HCT116 (cell line): ENCODE measurements around the gene CCDC201. TPM values are rescaled to one million over a fixed set of nuclear protein-coding genes. Genes with fewer than 3 reads are reported as not detected.

Source experiments
- ATAC-seq: fragments of 200-7000 bp; cut with Tn5 transposase; 2 replicates; pipeline ENCODE4 v1.9.1; 2020; ENCODE audit warnings: mild to moderate bottlenecking, moderate library complexity
- BruUV-seq: library from RNA; stranded (reverse); fragments of 400-500 nt; replicated peaks from 2 replicates; lab custom pipeline; 2021; lab: Mats Ljungman, UMichigan
- CTCF ChIA-PET: fragments of 300-600 bp; sonication (Branson Sonifier 250); formaldehyde crosslinking; loops from one replicate; lab custom pipeline; 2021; ENCODE audit warnings: antibody characterized with exemption; lab: Charles Lee
- POLR2A ChIA-PET: fragments of 300-600, 350-600 bp; sonication (Branson Sonifier 250); formaldehyde crosslinking; loops from one replicate; lab custom pipeline; 2021; ENCODE audit warnings: antibody characterized with exemption; lab: Charles Lee
- RAD21 ChIA-PET, 2 experiments: fragments of 300-600 bp; sonication (Branson Sonifier 250); formaldehyde crosslinking; loops; one replicate each; lab custom pipeline; 2023; ENCODE audit warnings: low total read pairs in 2 of 2; ENCODE audit not compliant: uncharacterized antibody in 2 of 2, unreplicated experiment in 2 of 2, low non-redundant PET in 1 of 2; lab: Charles Lee
- DNase-seq: peaks from one replicate; pipeline ENCODE4 v3.0.0-alpha.2; 2010; ENCODE audit warnings: low read depth, low spot score
- H2AFZ ChIP-seq: fragments of 200-600 bp; shearing (Covaris generic), sonication (generic); 2 replicates; pipeline ENCODE4 v1.6.1; 2017; ENCODE audit warnings: low read depth, mixed run types, mixed read lengths, antibody characterized with exemption, low read length; ENCODE audit not compliant: poor library complexity, severe bottlenecking
- H3K27ac ChIP-seq: 2 replicates; pipeline ENCODE4 v1.5.1; 2012; ENCODE audit warnings: low read depth, low read length
- H3K27me3 ChIP-seq: fragments of 200-600 bp; sonication (generic); 2 replicates; pipeline ENCODE4 v1.6.1; 2016; ENCODE audit warnings: mixed run types, low read length, mixed read lengths; ENCODE audit not compliant: insufficient read depth
- H3K36me3 ChIP-seq, 2 experiments: fragments of 200-500 bp in 1 of 2; fragments of 200-600 bp in 1 of 2; sonication (Bioruptor generic) in 1 of 2; sonication (generic) in 1 of 2; 2 replicates each; pipeline versions ENCODE4 v1.5.1 to v1.6.1; 2014 to 2016; ENCODE audit warnings: low read length in 2 of 2, inconsistent platforms in 1 of 2, mixed read lengths in 1 of 2, mixed run types in 1 of 2; ENCODE audit not compliant: insufficient read depth in 2 of 2, control insufficient read depth in 1 of 2
- H3K4me1 ChIP-seq, 2 experiments: fragments of 200-600 bp in 1 of 2; sonication (generic) in 1 of 2; 2 replicates each; pipeline versions ENCODE4 v1.5.1 to v1.6.1; 2012 to 2017; ENCODE audit warnings: low read length in 2 of 2, inconsistent platforms in 1 of 2, mild to moderate bottlenecking in 1 of 2, mixed read lengths in 1 of 2, mixed run types in 1 of 2, moderate library complexity in 1 of 2; ENCODE audit not compliant: insufficient read depth in 2 of 2, control insufficient read depth in 1 of 2
- H3K4me2 ChIP-seq: fragments of 200-600 bp; sonication (generic); 2 replicates; pipeline ENCODE4 v1.6.1; 2017; ENCODE audit warnings: mixed run types, low read length, mixed read lengths
- H3K4me3 ChIP-seq, 2 experiments: fragments of 200-600 bp in 1 of 2; sonication (generic) in 1 of 2; replicated peaks in 1 of 2; 2 replicates each; pipeline ENCODE4 v1.5.1; 2011 to 2016; ENCODE audit warnings: low read length in 2 of 2, control low read depth in 1 of 2, low read depth in 1 of 2, mild to moderate bottlenecking in 1 of 2, mixed read lengths in 1 of 2, mixed run types in 1 of 2
- H3K79me2 ChIP-seq: fragments of 200-600 bp; sonication (generic); 2 replicates; pipeline ENCODE4 v1.6.1; 2017; ENCODE audit warnings: mild to moderate bottlenecking, mixed run types, low read length, moderate library complexity, mixed read lengths; ENCODE audit not compliant: insufficient read depth
- H3K9ac ChIP-seq: fragments of 200-600 bp; sonication (generic); 2 replicates; pipeline ENCODE4 v1.6.1; 2016; ENCODE audit warnings: low read length, mixed read lengths
- H3K9me2 ChIP-seq: fragments of 200-600 bp; sonication (generic), shearing (Covaris generic); 2 replicates; pipeline ENCODE4 v1.6.1; 2017; ENCODE audit warnings: mixed run types, mild to moderate bottlenecking, moderate library complexity; ENCODE audit not compliant: insufficient read depth
- H3K9me3 ChIP-seq, 2 experiments: fragments of 200-500 bp in 1 of 2; fragments of 200-600 bp in 1 of 2; sonication (Bioruptor generic) in 1 of 2; sonication (generic) in 1 of 2; 2 replicates each; pipeline ENCODE4 v1.6.1; 2014 to 2017; ENCODE audit warnings: low read length in 2 of 2, mixed read lengths in 2 of 2, inconsistent platforms in 1 of 2, low read depth in 1 of 2, mild to moderate bottlenecking in 1 of 2, mixed run types in 1 of 2, moderate library complexity in 1 of 2; ENCODE audit not compliant: control insufficient read depth in 1 of 2, insufficient read depth in 1 of 2
- H4K20me1 ChIP-seq: fragments of 200-600 bp; sonication (generic), shearing (Covaris generic); 2 replicates; pipeline ENCODE4 v1.6.1; 2017; ENCODE audit warnings: mixed run types, mild to moderate bottlenecking, moderate library complexity; ENCODE audit not compliant: insufficient read depth
- EGR1 ChIP-seq: IDR thresholded peaks from 2 replicates; pipeline ENCODE4 v1.6.1; 2012; ENCODE audit warnings: low read depth
- JUND ChIP-seq: IDR thresholded peaks from 2 replicates; pipeline ENCODE4 v1.6.1; 2012
- POLR2A ChIP-seq: IDR thresholded peaks from 2 replicates; pipeline ENCODE4 v1.7.0; 2011; ENCODE audit warnings: borderline replicate concordance; ENCODE audit not compliant: insufficient read depth, insufficient read length; ENCODE audit errors: extremely low read depth
- SIN3A ChIP-seq: IDR thresholded peaks from 2 replicates; pipeline ENCODE4 v1.6.1; 2012; ENCODE audit warnings: low read depth
- SRF ChIP-seq: IDR thresholded peaks from 2 replicates; pipeline ENCODE4 v1.6.1; 2012; ENCODE audit warnings: low read depth
- ZNF274 ChIP-seq: fragments of 200-500 bp; sonication (Bioruptor generic); IDR thresholded peaks from 2 replicates; pipeline ENCODE4 v1.6.1; 2014; ENCODE audit warnings: mild to moderate bottlenecking, low read depth, low read length, inconsistent platforms
- intact Hi-C: fragments of 100-400 bp; cut with micrococcal nuclease; formaldehyde crosslinking; loops from 2 replicates; pipeline ENCODE4 v1.10.0; 2022
- total RNA-seq: library from RNA; stranded (reverse); gene quantifications from one replicate; pipeline ENCODE4 v1.2.1, GENCODE V29; 2021; ENCODE audit not compliant: unreplicated experiment
- TF ChIP-seq, protein P1 (sequence below), 3 experiments: fragments of 200-600 bp in 1 of 3; sonication (generic) in 1 of 3; IDR thresholded peaks in 2 of 3; conservative IDR thresholded peaks in 1 of 3; 2 replicates each; pipeline ENCODE4 v1.5.1; 2012 to 2017; ENCODE audit warnings: low read depth in 2 of 3, low read length in 2 of 3, antibody characterized with exemption in 1 of 3, borderline replicate concordance in 1 of 3, control low read depth in 1 of 3, mild to moderate bottlenecking in 1 of 3, mixed read lengths in 1 of 3, mixed run types in 1 of 3, moderate library complexity in 1 of 3; ENCODE audit not compliant: insufficient read depth in 1 of 3
- TF ChIP-seq, protein P2 (sequence below): IDR thresholded peaks from 2 replicates; pipeline ENCODE4 v1.6.1; 2012
- TF ChIP-seq, protein P3 (sequence below): IDR thresholded peaks from 2 replicates; pipeline ENCODE4 v1.6.1; 2011; ENCODE audit warnings: mild to moderate bottlenecking, low read length, moderate library complexity; ENCODE audit not compliant: insufficient replicate concordance; ENCODE audit errors: extremely low read depth

Gene CCDC201
- total RNA-seq, 1 experiment from 2014 or later = not detected

DNA sequence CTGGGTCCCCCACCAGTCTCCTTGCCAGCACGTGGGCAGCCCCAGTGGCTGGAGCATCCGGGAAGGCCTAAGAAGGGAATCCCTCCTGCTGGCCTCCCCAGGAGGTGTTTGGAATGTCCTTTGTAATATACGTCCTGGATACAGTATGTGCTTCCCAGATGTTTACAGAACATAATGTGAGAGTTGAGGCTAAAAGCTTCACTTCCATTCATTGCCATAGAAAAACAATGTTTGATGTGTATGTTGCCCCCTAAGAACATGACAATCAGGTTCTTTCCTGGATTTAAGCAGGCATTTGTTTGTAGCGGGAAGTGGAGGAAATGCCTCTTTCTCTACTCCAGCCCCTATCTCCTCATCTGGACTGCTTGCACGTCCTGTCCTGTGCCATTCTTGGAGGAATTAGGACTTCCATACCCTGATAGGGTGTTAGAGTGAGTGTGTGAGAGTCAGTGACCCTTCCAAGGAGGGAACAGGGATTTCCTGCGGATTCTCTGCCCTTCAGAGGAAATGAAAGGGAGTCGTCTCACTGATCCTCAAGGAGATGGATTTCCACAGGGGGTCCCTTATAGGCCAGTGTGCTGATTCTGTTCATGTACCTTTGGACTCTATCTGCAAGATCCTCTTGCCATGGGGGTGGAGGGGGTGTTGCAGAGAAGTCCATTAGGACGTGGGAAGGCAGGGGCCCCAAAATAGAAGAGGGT, 16.6 kb upstream of the CCDC201 start (continued):
- TF ChIP-seq, protein P1, sequence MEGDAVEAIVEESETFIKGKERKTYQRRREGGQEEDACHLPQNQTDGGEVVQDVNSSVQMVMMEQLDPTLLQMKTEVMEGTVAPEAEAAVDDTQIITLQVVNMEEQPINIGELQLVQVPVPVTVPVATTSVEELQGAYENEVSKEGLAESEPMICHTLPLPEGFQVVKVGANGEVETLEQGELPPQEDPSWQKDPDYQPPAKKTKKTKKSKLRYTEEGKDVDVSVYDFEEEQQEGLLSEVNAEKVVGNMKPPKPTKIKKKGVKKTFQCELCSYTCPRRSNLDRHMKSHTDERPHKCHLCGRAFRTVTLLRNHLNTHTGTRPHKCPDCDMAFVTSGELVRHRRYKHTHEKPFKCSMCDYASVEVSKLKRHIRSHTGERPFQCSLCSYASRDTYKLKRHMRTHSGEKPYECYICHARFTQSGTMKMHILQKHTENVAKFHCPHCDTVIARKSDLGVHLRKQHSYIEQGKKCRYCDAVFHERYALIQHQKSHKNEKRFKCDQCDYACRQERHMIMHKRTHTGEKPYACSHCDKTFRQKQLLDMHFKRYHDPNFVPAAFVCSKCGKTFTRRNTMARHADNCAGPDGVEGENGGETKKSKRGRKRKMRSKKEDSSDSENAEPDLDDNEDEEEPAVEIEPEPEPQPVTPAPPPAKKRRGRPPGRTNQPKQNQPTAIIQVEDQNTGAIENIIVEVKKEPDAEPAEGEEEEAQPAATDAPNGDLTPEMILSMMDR (IDR thresholded peaks at IDR 0.05 in 2 of 3, conservative IDR thresholded peaks at IDR 0.05 in 1 of 3; ENCODE audit: borderline replicate concordance in 1 of 3, insufficient read depth in 1 of 3, low read depth in 2 of 3, low read length in 2 of 3) = no peak
- TF ChIP-seq SRF = no peak
- TF ChIP-seq JUND = no peak
- TF ChIP-seq, protein P2, sequence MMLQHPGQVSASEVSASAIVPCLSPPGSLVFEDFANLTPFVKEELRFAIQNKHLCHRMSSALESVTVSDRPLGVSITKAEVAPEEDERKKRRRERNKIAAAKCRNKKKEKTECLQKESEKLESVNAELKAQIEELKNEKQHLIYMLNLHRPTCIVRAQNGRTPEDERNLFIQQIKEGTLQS = no peak
- no peak for TF ChIP-seq POLR2A

DNA sequence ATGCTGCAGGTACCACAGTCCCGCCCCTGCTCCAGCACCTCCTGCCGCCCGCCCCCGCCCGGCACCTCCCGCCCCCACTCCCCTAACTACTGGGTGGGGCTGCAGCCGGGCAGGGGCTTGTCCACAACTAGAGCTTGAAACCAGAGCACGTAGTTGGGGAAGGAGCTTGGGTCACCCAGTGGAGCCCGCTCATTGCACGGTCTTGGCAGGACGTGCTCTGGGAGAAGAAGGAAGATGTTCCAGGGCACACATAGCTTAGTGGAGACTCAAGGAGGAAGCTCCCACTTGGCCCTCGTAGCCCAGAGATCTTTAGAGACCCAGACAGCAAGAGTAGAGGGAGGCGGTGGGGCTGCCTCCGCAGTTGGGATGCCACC, 16.1 kb upstream of the CCDC201 start:
- H3K27ac ChIP-seq = no peak overlapping the region
- no peak for DNase-seq
- TF ChIP-seq, protein P3, sequence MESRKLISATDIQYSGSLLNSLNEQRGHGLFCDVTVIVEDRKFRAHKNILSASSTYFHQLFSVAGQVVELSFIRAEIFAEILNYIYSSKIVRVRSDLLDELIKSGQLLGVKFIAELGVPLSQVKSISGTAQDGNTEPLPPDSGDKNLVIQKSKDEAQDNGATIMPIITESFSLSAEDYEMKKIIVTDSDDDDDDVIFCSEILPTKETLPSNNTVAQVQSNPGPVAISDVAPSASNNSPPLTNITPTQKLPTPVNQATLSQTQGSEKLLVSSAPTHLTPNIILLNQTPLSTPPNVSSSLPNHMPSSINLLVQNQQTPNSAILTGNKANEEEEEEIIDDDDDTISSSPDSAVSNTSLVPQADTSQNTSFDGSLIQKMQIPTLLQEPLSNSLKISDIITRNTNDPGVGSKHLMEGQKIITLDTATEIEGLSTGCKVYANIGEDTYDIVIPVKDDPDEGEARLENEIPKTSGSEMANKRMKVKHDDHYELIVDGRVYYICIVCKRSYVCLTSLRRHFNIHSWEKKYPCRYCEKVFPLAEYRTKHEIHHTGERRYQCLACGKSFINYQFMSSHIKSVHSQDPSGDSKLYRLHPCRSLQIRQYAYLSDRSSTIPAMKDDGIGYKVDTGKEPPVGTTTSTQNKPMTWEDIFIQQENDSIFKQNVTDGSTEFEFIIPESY = no peak
- no peak for TF ChIP-seq EGR1
- no peak for TF ChIP-seq ZNF274
- TF ChIP-seq SIN3A = no peak
- TF ChIP-seq, all 23 proteins: peak for 0
- no peaks in the 10 kb centered on the region for H4K20me1 ChIP-seq
- no peaks in the 10 kb centered on the region for H3K79me2 ChIP-seq
- ChIA-PET CTCF (no interaction called here), RAD21 (no interaction called here), POLR2A (no interaction called here)
- H3K36me3 ChIP-seq = no peaks in the 10 kb centered on the region
- H3K9me2 ChIP-seq = no peaks in the 10 kb centered on the region
- intact Hi-C loops = no loop called here
- H3K9ac ChIP-seq = no peak overlapping the region
- H3K4me3 ChIP-seq = no peak overlapping the region
- H2AFZ ChIP-seq = no peak overlapping the region
- BruUV-seq = no TSS peak
- peaks cover 12 to 16% of the 10 kb centered on the region in 2 experiments for H3K4me1 ChIP-seq
- no peak for ATAC-seq
- no peaks in the 10 kb centered on the region for H3K9me3 ChIP-seq
- no peak overlapping the region for H3K4me2 ChIP-seq
- H3K27me3 ChIP-seq = no peaks in the 10 kb centered on the region
